ENCODE measurements around the gene TLE7.

GRCh38 chr16:71460941-71461340, 19.1 kb upstream of the TLE7 start:
- TF ChIP-seq, protein P1, sequence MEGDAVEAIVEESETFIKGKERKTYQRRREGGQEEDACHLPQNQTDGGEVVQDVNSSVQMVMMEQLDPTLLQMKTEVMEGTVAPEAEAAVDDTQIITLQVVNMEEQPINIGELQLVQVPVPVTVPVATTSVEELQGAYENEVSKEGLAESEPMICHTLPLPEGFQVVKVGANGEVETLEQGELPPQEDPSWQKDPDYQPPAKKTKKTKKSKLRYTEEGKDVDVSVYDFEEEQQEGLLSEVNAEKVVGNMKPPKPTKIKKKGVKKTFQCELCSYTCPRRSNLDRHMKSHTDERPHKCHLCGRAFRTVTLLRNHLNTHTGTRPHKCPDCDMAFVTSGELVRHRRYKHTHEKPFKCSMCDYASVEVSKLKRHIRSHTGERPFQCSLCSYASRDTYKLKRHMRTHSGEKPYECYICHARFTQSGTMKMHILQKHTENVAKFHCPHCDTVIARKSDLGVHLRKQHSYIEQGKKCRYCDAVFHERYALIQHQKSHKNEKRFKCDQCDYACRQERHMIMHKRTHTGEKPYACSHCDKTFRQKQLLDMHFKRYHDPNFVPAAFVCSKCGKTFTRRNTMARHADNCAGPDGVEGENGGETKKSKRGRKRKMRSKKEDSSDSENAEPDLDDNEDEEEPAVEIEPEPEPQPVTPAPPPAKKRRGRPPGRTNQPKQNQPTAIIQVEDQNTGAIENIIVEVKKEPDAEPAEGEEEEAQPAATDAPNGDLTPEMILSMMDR (IDR thresholded peaks at IDR 0.05; ENCODE audit: insufficient read depth, low read length, poor library complexity, severe bottlenecking) = no peak
- no peak for TF ChIP-seq EZH2phosphoT487 (conservative IDR thresholded peaks at IDR 0.05; ENCODE audit: low read length)

Measured in SU-DHL-6 (cell line).